ENCODE measurements around the gene ECT2. TPM values are rescaled to one million over a fixed set of nuclear protein-coding genes. Genes with fewer than 3 reads are reported as not detected.

Gene ECT2
- total RNA-seq, 1 donor from 2014 or later: 11.5 TPM

DNA sequence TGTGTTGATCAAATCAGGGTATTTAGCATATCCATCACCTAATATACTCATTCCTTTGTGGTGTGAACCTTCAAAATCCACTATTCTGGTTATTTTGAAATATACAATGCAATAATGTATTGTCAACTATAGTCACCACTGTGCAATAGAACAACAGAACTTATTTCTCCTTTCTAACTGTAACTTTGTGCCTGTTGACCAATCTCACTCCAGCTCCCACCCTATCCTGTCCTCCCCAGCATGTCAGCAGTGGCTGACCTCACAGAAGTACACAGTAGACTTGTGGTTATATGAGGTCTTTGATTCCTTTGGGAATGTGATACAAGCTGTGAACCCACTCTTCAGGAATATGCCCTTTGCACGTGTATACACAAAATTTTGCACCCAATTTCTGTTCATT is 64.2 kb downstream of the ECT2 start:
- no peak for DNase-seq
- Mint-ChIP-seq H3K4me1 (ENCODE audit: low read depth, unreplicated experiment) (no peaks in the 10 kb centered on the region), H3K36me3 (ENCODE audit: unreplicated experiment) (no peaks in the 10 kb centered on the region), H3K4me3 (ENCODE audit: unreplicated experiment) (no peak overlapping the region), H3K9me3 (ENCODE audit: unreplicated experiment) (no peaks in the 10 kb centered on the region), H3K27me3 (ENCODE audit: unreplicated experiment) (peaks cover 2% of the 10 kb centered on the region), H3K27ac (ENCODE audit: unreplicated experiment) (no peak overlapping the region)
- TF ChIP-seq, protein P1, sequence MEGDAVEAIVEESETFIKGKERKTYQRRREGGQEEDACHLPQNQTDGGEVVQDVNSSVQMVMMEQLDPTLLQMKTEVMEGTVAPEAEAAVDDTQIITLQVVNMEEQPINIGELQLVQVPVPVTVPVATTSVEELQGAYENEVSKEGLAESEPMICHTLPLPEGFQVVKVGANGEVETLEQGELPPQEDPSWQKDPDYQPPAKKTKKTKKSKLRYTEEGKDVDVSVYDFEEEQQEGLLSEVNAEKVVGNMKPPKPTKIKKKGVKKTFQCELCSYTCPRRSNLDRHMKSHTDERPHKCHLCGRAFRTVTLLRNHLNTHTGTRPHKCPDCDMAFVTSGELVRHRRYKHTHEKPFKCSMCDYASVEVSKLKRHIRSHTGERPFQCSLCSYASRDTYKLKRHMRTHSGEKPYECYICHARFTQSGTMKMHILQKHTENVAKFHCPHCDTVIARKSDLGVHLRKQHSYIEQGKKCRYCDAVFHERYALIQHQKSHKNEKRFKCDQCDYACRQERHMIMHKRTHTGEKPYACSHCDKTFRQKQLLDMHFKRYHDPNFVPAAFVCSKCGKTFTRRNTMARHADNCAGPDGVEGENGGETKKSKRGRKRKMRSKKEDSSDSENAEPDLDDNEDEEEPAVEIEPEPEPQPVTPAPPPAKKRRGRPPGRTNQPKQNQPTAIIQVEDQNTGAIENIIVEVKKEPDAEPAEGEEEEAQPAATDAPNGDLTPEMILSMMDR (IDR thresholded peaks at IDR 0.05; ENCODE audit: partially characterized antibody, unreplicated experiment): no peak

DNA sequence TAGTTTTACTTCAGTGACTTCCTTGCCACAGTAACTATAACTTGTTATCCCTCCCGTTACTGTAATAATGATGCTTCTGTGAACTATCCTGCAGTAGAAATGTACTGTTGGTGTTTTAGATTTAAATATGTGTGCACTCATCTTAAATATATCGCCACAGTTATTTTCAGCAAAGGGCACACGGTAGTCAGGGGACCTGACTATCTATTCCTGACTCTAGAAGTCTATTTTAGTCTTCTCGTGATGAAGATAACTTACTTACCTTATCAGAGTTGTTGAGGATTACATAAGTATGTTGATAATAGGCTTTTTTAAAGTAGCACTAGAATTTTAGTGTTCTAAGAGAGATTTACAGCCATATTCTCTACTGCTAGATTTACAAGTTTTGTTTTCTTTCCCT is 65.3 kb downstream of the ECT2 start:
- TF ChIP-seq, protein P1 (IDR thresholded peaks at IDR 0.05; ENCODE audit: partially characterized antibody, unreplicated experiment): no peak
- Mint-ChIP-seq H3K4me1 (ENCODE audit: low read depth, unreplicated experiment) (no peaks in the 10 kb centered on the region), H3K9me3 (ENCODE audit: unreplicated experiment) (no peaks in the 10 kb centered on the region), H3K27me3 (ENCODE audit: unreplicated experiment) (no peaks in the 10 kb centered on the region), H3K27ac (ENCODE audit: unreplicated experiment) (no peak overlapping the region), H3K36me3 (ENCODE audit: unreplicated experiment) (no peaks in the 10 kb centered on the region), H3K4me3 (ENCODE audit: unreplicated experiment) (no peak overlapping the region)
- DNase-seq: no peak

DNA sequence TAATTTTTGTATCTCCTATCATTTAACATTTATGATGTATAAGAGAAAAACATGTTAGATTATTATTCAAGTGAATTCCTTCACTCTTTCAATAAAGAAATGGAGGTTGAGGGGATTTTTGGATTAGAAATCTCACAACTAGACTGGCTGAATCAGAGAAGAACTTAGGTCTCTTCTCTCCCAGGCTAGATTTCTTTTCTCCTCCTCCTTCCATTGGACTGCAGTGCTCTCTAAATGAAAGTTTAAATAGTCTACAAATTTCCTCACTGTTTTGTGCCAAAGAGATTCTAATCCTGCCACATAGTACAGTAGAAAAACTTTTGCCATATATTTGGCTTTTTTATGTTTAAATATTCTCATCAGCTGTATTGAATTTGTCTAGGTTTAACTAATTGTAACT is 65.8 kb downstream of the ECT2 start:
- TF ChIP-seq, protein P1 (IDR thresholded peaks at IDR 0.05; ENCODE audit: partially characterized antibody, unreplicated experiment): no peak
- no peaks in the 10 kb centered on the region for H3K36me3 Mint-ChIP-seq (ENCODE audit: unreplicated experiment)
- no peaks in the 10 kb centered on the region for H3K4me1 Mint-ChIP-seq (ENCODE audit: low read depth, unreplicated experiment)
- no peak for DNase-seq
- no peak overlapping the region for H3K27ac Mint-ChIP-seq (ENCODE audit: unreplicated experiment)
- H3K4me3 Mint-ChIP-seq (ENCODE audit: unreplicated experiment): no peak overlapping the region
- H3K9me3 Mint-ChIP-seq (ENCODE audit: unreplicated experiment): no peaks in the 10 kb centered on the region
- H3K27me3 Mint-ChIP-seq (ENCODE audit: unreplicated experiment): no peaks in the 10 kb centered on the region

- TF ChIP-seq, protein P1 (IDR thresholded peaks at IDR 0.05; ENCODE audit: partially characterized antibody, unreplicated experiment): no peak
- H3K9me3 Mint-ChIP-seq (ENCODE audit: unreplicated experiment): no peaks in the 10 kb centered on the region
- no peak overlapping the region for H3K4me3 Mint-ChIP-seq (ENCODE audit: unreplicated experiment)
- no peaks in the 10 kb centered on the region for H3K4me1 Mint-ChIP-seq (ENCODE audit: low read depth, unreplicated experiment)
- H3K36me3 Mint-ChIP-seq (ENCODE audit: unreplicated experiment): no peaks in the 10 kb centered on the region
- DNase-seq: no peak
- no peak overlapping the region for H3K27ac Mint-ChIP-seq (ENCODE audit: unreplicated experiment)
- H3K27me3 Mint-ChIP-seq (ENCODE audit: unreplicated experiment): no peaks in the 10 kb centered on the region
Observed at GRCh38 chr3:172816968-172817367, 66.4 kb downstream of the ECT2 start.

GRCh38 chr3:172820492-172820891 is 70.0 kb downstream of the ECT2 start:
- TF ChIP-seq, protein P1 (IDR thresholded peaks at IDR 0.05; ENCODE audit: partially characterized antibody, unreplicated experiment): no peak
- H3K27ac Mint-ChIP-seq (ENCODE audit: unreplicated experiment): no peak overlapping the region
- H3K4me1 Mint-ChIP-seq (ENCODE audit: low read depth, unreplicated experiment): no peaks in the 10 kb centered on the region
- H3K4me3 Mint-ChIP-seq (ENCODE audit: unreplicated experiment): no peak overlapping the region
- no peaks in the 10 kb centered on the region for H3K36me3 Mint-ChIP-seq (ENCODE audit: unreplicated experiment)
- no peaks in the 10 kb centered on the region for H3K9me3 Mint-ChIP-seq (ENCODE audit: unreplicated experiment)
- no peak for DNase-seq
- no peaks in the 10 kb centered on the region for H3K27me3 Mint-ChIP-seq (ENCODE audit: unreplicated experiment)

Data from glutamatergic neuron (in vitro differentiated cells).